Naive B cell (primary cell): ENCODE measurements around the gene TRABD. TPM values are rescaled to one million over a fixed set of nuclear protein-coding genes. Genes with fewer than 3 reads are reported as not detected.

Experiments used
- ATAC-seq, 2 donors: fragments of 150-1000 bp; cut with Tn5 transposase; 2 replicates each; pipeline ENCODE4 v1.10.0; 2021; ENCODE audit warnings: low read depth in 2 of 2, mild to moderate bottlenecking in 2 of 2, moderate library complexity in 2 of 2
- DNase-seq: peaks from one replicate; pipeline ENCODE4 v3.0.0; 2022
- H3K27ac Mint-ChIP-seq, 6 donors: one replicate each; pipeline ENCODE4 v1.8.0; 2020 to 2022; ENCODE audit warnings: mild to moderate bottlenecking in 6 of 6, mixed read lengths in 6 of 6, moderate library complexity in 5 of 6, inconsistent platforms in 2 of 6
- H3K27me3 Mint-ChIP-seq, 3 donors: one replicate each; pipeline ENCODE4 v1.8.0; 2021 to 2022; ENCODE audit warnings: mixed read lengths in 3 of 3, mild to moderate bottlenecking in 1 of 3
- H3K36me3 Mint-ChIP-seq, 2 donors: one replicate each; pipeline ENCODE4 v1.8.0; 2020 to 2022; ENCODE audit warnings: mixed read lengths in 2 of 2, inconsistent platforms in 1 of 2, mild to moderate bottlenecking in 1 of 2
- H3K4me1 Mint-ChIP-seq, 3 donors: one replicate each; pipeline ENCODE4 v1.8.0; 2020 to 2022; ENCODE audit warnings: mixed read lengths in 3 of 3, inconsistent platforms in 1 of 3, mild to moderate bottlenecking in 1 of 3, moderate library complexity in 1 of 3
- H3K4me3 Mint-ChIP-seq, 8 donors: one replicate each; pipeline ENCODE4 v1.8.0; 2020 to 2022; ENCODE audit warnings: mild to moderate bottlenecking in 8 of 8, mixed read lengths in 8 of 8, moderate library complexity in 8 of 8, inconsistent platforms in 2 of 8
- H3K9me3 Mint-ChIP-seq, 7 donors: one replicate each; pipeline ENCODE4 v1.8.0; 2020 to 2022; ENCODE audit warnings: mixed read lengths in 7 of 7, mild to moderate bottlenecking in 5 of 7, inconsistent platforms in 2 of 7, moderate library complexity in 1 of 7
- polyA plus RNA-seq, 6 donors: library from polyadenylated mRNA; unstranded; fragments of 300-500 nt; fragmentation: Illumina TruSeq; gene quantifications; one replicate each; pipeline ENCODE4 v1.2.3, GENCODE V29; 2021; ENCODE audit warnings: low read depth in 6 of 6

TRABD gene
- polyA plus RNA-seq, 6 donors from 2014 or later, result 9.4 to 22.6 (median 15.1) TPM

GRCh38 chr22:50209893-50210292 lies 24.2 kb downstream of the TRABD start:
- peaks cover 25 to 33% (median 32%) of the 10 kb centered on the region in 3 donors for H3K4me1 Mint-ChIP-seq

DNA sequence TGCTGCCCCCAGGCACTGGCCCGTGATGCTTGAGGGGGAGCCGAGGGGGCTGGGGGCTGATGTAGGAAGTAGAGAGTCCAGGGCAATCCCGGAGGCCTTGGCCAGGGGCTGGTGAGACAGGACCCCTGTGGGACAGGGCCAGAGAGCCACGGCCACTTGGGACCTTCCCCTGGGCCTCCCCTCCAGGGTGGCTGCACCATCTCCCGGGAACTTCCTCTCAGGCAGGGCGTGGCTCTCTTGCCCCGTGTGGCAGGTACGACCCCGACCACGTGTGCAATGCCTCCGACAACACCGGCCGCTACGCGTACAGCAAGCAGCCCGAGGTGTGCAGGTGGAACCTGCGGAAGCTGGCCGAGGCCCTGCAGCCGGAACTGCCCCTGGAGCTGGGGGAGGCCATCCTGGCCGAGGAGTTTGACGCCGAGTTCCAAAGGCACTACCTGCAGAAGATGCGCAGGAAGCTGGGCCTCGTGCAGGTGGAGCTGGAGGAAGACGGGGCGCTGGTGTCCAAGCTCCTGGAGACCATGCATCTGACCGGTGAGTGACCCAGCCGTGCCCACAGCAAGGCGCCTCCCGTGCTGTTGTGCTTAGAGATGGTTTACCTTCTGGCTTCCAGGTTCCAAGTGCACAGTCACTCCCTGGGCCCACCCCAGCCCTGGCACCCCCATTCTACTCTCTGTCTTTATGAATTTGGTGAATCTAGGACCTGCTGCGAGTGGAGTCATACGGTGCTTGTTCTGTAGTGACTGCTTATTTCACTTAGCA lies 24.8 kb downstream of the TRABD start:
- Mint-ChIP-seq H3K9me3 (no peaks in the 10 kb centered on the region), H3K27me3 (no peaks in the 10 kb centered on the region), H3K36me3 (peaks cover 5 to 29% of the 10 kb centered on the region in 2 donors), H3K4me3 (no peak overlapping the region), H3K4me1 (peaks cover 24 to 34% (median 32%) of the 10 kb centered on the region in 3 donors), H3K27ac (peak overlapping the region in 3 of 6 donors; percentile 54 to 88 (median 85))
- ATAC-seq (no peak), DNase-seq (no peak)

More at GRCh38 chr22:50209893-50210292, 24.2 kb downstream of the TRABD start:
- peak; percentile 50 to 75 for ATAC-seq
- Mint-ChIP-seq H3K36me3 (peaks cover 7 to 29% of the 10 kb centered on the region in 2 donors), H3K4me3 (peak overlapping the region in 1 of 8 donors; percentile 6), H3K27ac (peak overlapping the region in 5 of 6 donors; percentile 23 to 90 (median 71)), H3K9me3 (no peaks in the 10 kb centered on the region), H3K27me3 (no peaks in the 10 kb centered on the region)
- peak; percentile 69 for DNase-seq

DNA sequence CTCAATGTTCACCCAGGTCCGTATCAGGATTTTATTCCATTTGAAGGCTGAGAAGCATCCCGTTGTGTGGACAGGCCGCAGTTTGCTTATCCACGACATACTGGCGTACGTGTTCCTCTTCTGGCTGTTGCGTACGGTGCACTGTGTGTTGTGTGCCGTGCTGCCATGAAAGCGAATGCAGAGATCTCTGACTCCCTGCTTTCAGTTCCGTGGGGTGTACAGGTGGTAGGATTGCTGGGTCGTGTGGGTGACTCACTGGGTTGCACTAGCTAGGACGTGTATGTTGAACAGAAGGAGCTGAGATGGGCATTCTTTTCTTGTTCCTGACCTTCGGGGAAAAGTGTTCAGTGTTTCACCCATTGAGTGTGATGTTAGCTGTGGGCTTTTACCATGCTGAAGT lies 25.4 kb downstream of the TRABD start:
- Mint-ChIP-seq H3K27ac (peak overlapping the region in 1 of 6 donors; percentile 85), H3K9me3 (no peaks in the 10 kb centered on the region), H3K36me3 (peaks cover 5 to 29% of the 10 kb centered on the region in 2 donors), H3K4me3 (no peak overlapping the region), H3K4me1 (peaks cover 24 to 34% (median 32%) of the 10 kb centered on the region in 3 donors), H3K27me3 (no peaks in the 10 kb centered on the region)
- ATAC-seq (no peak), DNase-seq (no peak)

- Mint-ChIP-seq H3K36me3 (peaks cover 5 to 29% of the 10 kb centered on the region in 2 donors), H3K27ac (peak overlapping the region in 1 of 6 donors; percentile 72), H3K27me3 (no peaks in the 10 kb centered on the region), H3K4me1 (peaks cover 17 to 33% (median 23%) of the 10 kb centered on the region in 3 donors), H3K4me3 (no peak overlapping the region), H3K9me3 (no peaks in the 10 kb centered on the region)
- no peak for ATAC-seq
- DNase-seq, result no peak
Observed at GRCh38 chr22:50213263-50213662, 27.6 kb downstream of the TRABD start.

DNA sequence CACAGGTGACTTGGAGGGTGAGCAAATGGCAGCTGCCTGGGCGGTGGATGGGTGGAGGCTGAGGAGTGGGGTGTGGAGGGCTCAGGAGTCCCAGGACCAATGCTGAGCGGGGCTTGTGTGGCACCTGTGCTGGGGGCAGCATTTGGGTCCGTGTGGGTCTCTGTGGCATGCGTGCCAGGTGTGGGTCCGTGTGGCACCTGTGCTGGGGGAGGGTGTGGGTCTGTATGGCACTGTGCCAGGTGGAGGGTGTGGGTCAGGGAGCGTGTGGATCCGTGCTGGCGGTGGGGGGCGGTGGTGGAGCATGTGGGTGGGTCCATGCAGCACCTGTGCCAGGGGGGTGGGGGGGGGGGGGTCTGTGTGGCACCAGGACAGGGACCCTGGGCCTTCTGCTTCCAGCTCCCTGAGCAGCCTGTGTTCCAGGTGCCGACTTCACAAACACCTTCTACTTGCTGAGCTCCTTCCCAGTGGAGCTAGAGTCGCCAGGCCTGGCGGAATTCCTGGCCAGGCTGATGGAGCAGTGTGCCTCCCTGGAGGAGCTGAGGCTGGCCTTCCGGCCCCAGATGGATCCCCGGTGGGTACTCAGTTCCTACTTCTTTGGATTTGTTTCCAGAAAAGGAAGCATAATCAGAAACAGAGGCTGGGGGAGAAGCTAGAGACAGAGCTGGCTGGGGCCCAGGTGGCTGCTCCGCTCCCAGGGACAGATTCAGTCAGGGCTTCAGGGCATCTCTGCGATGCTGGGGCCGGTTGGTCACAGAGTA lies 29.8 kb downstream of the TRABD start:
- Mint-ChIP-seq H3K27me3 (no peaks in the 10 kb centered on the region), H3K4me3 (peak overlapping the region in 1 of 8 donors; percentile 51), H3K4me1 (peaks cover 12 to 25% (median 19%) of the 10 kb centered on the region in 3 donors), H3K27ac (peak overlapping the region in 4 of 6 donors; percentile 39 to 75 (median 58)), H3K9me3 (no peaks in the 10 kb centered on the region), H3K36me3 (peaks cover 0 to 22% of the 10 kb centered on the region in 2 donors)
- DNase-seq, result no peak
- no peak for ATAC-seq

DNA sequence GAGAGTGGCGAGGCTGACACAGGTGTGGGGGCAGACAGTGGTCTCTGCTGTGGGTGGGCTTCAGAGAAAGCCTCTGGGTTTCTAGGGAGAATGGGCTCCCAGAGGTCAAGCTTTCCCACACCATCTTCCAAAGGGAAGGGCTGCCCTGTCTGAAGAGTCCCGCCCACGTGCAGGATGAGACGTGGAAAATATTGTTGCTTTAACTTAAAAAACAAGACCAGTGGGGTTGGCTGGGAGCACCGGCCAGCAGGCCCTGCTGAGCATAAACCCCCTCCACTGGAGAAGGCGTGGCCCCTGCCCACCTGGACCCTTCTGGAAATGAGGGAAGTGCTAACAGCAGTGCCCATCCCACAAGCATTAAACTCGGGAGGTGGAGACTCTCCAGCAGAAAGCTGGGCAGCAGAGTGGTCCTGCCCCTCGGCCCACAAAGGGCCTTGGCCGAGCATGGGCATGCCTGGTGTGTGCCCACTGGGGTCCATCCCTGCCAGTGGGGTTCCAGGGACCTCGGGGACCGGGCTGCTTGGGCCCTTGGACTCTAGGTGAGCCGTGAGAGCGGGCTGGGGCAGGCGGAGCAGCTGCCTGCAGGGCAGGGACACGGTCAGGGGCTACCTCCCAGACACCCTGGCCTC lies 30.5 kb downstream of the TRABD start:
- H3K9me3 Mint-ChIP-seq, result no peaks in the 10 kb centered on the region
- H3K27ac Mint-ChIP-seq, result peak overlapping the region in 4 of 6 donors; percentile 39 to 75 (median 48)
- peaks cover 0 to 22% of the 10 kb centered on the region in 2 donors for H3K36me3 Mint-ChIP-seq
- DNase-seq, result no peak
- ATAC-seq, result no peak
- H3K4me1 Mint-ChIP-seq, result peaks cover 12 to 25% (median 19%) of the 10 kb centered on the region in 3 donors
- H3K27me3 Mint-ChIP-seq, result no peaks in the 10 kb centered on the region
- peak overlapping the region in 1 of 8 donors; percentile 51 for H3K4me3 Mint-ChIP-seq

GRCh38 chr22:50216684-50217520 lies 31.2 kb downstream of the TRABD start:
- Mint-ChIP-seq H3K4me3 (peak overlapping the region in 1 of 8 donors; percentile 65), H3K9me3 (no peaks in the 10 kb centered on the region), H3K36me3 (peaks cover 0 to 22% of the 10 kb centered on the region in 2 donors), H3K4me1 (peaks cover 12 to 25% (median 19%) of the 10 kb centered on the region in 3 donors), H3K27ac (no peak overlapping the region), H3K27me3 (no peaks in the 10 kb centered on the region)
- no peak for ATAC-seq
- DNase-seq, result no peak

DNA sequence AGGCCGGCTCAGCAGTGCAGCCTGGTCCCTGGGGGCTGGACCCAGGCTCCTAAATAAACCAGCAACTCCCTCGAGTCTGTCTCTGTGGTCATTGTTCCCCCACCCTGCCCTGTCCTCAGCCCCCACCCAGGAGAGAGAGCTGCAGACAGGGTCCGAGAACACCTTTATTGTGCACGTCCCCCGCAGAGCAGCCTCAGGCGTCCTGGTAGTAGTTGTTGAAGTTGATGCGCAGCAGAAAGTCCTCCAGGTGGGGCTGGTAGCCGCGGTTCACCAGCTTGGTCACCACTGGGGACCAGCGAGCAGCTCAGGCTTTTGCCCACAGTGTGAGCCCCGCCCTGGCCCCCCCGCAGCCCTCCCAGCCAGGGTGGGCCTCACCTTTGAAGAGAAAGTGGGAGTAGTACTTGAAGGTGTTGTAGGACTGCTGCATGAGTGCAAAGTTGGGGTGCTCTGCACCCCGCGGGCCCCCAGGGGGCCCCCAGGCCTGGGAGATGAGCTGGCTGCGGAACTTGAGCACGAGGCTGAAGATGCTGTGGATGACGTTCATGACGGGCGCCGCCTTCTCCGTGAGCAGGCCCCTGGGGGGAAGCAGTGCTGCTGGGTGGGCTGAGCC lies 31.9 kb downstream of the TRABD start:
- H3K27me3 Mint-ChIP-seq, result no peaks in the 10 kb centered on the region
- no peak overlapping the region for H3K27ac Mint-ChIP-seq
- no peaks in the 10 kb centered on the region for H3K9me3 Mint-ChIP-seq
- peak; percentile 23 to 29 for ATAC-seq
- H3K4me1 Mint-ChIP-seq, result peaks cover 9 to 23% (median 17%) of the 10 kb centered on the region in 3 donors
- DNase-seq, result no peak
- H3K4me3 Mint-ChIP-seq, result peak overlapping the region in 1 of 8 donors; percentile 65
- peaks cover 0 to 19% of the 10 kb centered on the region in 2 donors for H3K36me3 Mint-ChIP-seq

DNA sequence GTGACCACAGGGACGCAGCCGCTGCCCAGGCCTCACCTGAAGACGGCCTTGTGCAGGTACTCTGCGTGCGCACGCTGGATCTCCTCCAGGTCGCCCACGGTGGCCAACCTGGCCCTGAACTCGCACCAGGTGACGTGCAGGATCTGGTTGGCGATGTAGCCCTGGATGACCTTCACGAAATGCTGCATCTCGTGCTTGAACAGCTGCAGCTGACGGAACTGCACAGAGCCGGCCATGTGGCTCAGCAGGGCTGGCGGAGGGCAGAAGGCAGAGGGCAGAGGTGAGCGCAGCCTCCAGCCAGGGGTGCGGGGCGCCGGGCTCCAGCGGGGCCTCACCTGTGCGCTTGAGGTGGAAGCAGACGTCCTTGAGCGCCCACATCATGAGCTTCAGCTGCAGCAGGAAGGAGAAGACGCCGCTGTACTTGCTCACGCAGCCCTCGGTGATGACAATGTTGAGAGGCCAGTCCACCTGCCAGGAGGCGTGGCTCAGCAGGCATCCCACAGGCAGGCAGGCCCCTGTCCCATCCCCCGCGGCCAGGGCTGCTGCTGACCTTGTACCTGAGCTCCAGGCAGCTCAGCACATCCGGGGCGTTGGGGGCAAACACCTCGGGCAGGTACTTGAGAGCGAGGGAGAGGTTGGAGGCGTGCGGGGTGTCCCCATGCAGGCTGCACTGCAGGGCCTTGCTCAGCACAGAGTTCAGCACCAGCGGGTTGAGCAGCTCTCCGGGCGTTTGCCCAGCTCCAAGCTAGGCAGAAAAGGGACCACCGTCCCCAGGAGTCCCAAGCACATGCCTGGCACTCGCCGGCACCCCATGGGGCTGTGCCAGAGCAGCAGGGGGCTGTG lies 32.7 kb downstream of the TRABD start:
- Mint-ChIP-seq H3K36me3 (peaks cover 0 to 12% of the 10 kb centered on the region in 2 donors), H3K27me3 (no peaks in the 10 kb centered on the region), H3K27ac (peak overlapping the region in 1 of 6 donors; percentile 7), H3K4me1 (peaks cover 6 to 15% (median 12%) of the 10 kb centered on the region in 3 donors), H3K4me3 (no peak overlapping the region), H3K9me3 (no peaks in the 10 kb centered on the region)
- ATAC-seq (peak in 1 of 2 donors; percentile 19), DNase-seq (no peak)

DNA sequence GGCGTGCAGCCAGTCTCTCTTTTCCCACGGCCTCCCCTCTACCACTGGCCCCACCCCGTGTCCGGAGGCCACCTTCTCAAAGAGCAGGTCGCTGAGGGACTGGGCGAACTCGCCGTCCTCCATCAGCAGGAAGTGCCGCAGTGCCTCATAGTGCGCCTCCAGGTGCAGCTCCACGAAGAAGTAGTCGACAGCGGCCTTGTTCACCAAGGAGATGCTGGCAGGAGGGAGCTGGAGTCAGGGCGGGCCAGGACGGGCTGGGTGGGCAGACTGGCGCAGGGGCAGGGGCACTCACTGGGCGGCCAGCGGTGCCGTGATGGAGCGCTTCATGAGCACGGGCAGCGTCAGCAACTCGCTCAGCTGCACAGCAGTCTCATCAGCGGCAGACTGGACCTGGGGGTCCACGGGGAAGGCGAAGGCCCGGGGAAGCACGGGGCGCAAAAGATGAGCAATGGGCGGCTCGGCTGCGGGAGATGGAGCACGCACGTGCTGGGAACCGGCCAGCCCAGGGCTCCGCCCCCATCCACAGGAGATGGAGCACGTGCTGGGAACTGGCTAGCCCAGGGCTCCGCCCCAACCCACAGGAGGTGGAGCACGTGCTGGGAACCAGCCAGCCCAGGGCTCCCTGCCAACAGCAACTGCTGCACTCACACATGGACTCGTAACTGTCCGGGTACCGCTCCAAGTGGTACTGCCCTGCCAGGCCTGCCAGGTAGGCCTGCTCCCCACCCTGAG lies 33.4 kb downstream of the TRABD start:
- H3K36me3 Mint-ChIP-seq, result peaks cover 0 to 8% of the 10 kb centered on the region in 2 donors
- H3K4me3 Mint-ChIP-seq, result no peak overlapping the region
- no peaks in the 10 kb centered on the region for H3K9me3 Mint-ChIP-seq
- peaks cover 6 to 15% (median 9%) of the 10 kb centered on the region in 3 donors for H3K4me1 Mint-ChIP-seq
- H3K27ac Mint-ChIP-seq, result peak overlapping the region in 1 of 6 donors; percentile 68
- H3K27me3 Mint-ChIP-seq, result no peaks in the 10 kb centered on the region
- no peak for ATAC-seq
- DNase-seq, result no peak
